Dermis microvascular lymphatic vessel endothelial cell (primary cell): Measurements from ENCODE around the gene TARBP1. TPM values are rescaled to one million over a fixed set of nuclear protein-coding genes. Genes with fewer than 3 reads are reported as not detected.
"Not testable (repeated sequence)": the region's sequence is repeated elsewhere in the genome, so short reads cannot be mapped to it uniquely, and the experiment has no call there.

Experiments used
- DNase-seq, 2 donors: peaks; one replicate each; pipeline versions ENCODE4 v3.0.0 to v3.0.0-alpha.2; 2010; ENCODE audit warnings: low read depth in 2 of 2
- total RNA-seq: library from RNA; depleted of rRNA; stranded (reverse); fragments of >200 nt; gene quantifications from 2 replicates; pipeline ENCODE4 v1.2.1, GENCODE V29; 2014

TARBP1 gene
- total RNA-seq, 1 donor from 2014 or later, result 14.4 TPM

DNA sequence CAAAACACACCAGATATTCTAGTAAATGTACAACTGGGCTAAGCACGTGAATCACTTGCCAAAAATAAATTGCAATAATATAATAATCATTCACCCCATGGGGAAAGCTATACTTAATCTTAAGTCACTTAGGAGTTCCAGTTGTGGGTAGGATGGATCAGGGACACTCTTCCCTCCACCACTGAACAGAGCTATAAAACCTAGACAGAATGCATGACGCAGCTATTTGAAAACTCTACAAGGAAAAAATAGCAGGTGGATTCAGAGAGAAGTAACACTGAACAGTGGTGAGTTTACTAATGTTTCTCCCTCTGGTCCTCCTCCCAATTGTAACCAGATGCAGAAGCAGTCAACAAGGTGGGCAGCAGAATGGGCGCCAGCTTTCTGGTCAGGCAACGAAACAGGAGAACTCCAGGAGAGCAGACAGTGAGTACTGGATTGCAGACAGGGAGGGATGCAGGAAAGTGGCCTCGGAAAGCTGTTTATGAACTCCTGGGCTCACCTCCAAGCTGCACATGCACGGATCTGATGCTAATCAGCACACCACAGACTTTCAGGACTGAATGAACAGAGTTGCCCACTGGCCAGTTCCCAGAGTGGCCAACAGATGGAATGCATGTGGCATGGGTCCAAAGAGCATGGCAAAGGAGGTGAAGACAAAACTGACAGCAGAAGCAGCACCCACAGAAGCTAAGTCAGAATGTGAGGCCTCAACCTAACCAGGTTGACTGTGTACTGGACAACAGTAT, 41.4 kb downstream of the TARBP1 start:
- DNase-seq, result peak; percentile 58 to 81

DNA sequence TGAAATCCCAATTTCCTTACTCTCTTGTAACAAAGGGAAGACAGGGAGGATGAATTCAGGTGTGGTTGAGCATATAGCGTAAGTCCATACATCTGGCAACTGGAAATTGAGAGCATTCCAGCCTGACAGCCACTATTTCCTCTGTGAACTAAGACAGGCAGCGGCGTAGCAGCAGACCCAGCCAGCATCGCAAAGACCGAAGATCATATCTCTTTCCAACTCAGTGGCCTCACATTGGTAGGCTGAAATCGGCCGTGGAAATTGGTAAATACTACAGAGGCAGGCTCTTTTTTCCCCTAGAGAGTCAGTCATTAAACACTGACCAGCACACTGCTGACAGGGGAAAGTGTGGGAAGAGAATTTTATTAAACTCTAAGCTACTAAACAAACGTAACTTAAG, 43.4 kb downstream of the TARBP1 start:
- DNase-seq, result no peak

DNA sequence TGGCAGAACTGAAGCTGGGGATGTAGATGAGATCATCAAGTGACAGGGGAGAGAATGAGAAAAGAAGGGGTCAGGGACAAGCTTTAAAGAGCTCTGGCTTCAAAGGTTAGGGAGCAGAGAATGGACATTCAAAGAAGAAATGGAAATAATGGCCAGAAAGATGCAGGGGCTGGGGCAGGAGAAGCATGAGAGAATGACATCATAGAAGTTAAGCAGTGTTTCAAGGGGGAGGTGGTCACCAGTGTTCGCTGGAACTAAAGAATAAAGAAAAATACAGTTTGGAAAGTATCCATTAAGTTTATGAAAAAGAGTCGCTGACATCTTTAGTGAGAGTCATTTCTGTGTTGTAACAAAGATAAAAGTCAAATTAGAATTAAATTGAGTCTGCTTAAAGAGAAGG, 44.3 kb downstream of the TARBP1 start:
- DNase-seq, result no peak

DNA sequence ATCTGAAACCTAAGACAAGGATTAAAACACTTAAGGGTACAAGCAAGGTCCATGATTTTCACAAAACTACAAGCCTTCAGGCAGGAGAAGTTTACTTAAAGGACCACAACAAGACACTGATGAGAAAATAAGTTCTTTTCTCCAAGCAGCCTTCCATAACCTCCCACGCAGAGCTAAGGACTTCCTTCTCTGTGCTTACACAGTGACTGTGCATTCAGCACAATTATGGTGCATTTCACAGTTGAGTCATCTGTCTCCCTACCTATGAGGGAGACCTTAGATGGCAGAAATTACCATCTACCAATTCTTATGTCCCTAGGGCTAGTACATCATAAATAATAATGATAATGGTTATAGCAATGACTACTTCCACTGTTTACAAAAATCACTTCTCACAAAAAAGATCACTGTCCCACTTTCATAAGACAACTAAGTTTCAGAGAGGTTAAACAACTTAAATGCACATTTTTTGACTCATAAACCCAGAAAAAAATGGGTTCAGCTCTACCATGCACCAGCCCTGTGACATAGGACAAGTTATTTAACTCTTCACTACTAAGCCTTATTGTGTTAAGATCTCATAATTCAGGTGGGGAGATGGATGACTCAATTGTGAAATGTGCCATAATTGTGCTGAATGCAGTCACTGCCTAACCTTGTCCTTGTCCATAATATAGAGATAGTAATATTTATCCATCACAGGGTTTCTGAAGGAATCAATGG, 45.3 kb downstream of the TARBP1 start:
- DNase-seq, result peak in 1 of 2 donors; percentile 60

DNA sequence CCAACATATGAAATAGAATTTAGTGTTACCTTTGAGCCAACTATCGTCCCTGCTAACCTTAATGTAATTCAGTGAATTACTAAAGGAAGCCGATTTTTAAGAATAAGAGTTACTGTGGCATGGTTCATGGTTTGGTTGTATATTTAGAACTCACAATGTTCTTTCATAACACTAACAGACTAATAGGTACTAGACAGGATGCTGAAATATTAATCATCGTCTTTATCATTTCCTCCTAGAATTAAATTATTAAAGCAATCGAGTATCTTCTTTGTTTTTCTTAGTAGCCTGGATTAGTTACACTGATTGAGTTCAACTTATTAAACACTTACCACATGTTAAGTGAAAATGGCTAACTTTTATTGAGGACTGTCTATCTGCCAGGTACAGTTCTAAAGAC, 47.7 kb downstream of the TARBP1 start:
- DNase-seq, result peak in 1 of 2 donors; percentile 15

DNA sequence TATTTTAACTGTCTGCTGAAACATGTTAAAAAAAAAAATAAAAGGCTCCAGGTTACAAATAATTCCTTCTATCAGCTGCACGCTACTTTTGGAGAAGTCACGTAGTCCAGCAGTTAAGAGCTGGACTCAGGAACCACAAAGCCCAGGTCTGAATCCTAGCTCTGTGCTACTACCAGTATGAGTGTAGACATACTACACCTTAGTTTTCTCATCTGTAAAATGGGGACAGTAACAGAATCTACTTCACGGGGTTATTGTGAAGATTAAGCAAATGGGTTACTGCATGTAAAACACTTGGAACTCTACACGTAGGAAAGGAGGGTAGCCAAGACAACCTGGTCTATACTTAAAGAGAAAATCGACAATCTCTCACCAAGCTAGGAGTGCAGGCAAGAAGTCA, 48.3 kb downstream of the TARBP1 start:
- DNase-seq, result no peak

DNA sequence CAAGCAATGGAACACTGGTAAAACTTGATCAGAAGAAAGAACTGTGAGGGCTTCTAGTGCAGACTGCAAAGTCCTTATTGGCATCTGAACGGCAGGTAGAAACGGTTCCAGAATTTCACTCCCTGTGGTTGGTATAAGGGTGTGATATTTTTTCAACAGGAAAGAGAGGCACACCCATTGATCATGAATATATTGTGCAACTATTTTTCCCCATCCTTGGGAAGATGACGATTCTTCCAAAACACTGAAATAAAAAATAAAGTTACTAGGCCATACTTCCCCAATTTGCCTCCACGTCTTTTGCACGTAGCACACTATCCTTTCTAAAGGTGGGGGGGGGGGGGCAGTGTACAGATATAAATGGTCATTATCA, 49.6 kb downstream of the TARBP1 start:
- no peak for DNase-seq

DNA sequence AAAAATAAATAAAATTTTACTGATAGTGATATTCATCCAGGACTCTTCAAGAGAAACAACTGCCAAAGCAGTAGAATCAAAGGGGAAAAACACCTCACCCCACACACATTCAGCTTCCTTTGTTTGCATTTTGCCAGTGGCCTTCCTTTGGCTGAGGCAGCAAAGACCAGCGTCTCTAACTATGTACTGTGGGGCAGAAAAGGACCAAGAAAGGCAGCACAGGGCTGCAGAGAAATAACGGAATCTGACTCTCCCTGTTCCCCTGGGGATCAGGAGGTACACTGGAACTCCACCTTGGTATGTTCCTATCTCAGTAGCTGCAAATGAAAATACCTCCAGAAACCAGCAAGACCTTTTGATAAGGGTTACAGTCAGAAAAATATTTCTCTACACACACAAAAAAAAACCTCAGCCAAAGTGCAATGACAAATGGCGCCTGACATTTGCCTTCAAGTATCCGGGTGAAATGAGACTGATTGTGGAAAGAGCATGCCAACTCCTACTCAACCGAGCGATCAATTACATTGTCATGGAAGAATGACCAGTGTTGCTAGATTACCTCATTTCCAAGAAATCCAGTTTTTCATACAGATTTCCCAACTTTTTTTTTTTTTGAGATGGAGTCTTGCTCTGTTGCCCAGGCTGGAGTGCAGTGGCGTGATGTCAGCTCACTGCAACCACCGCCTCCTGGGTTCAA, 50.9 kb downstream of the TARBP1 start:
- DNase-seq, result no peak

DNA sequence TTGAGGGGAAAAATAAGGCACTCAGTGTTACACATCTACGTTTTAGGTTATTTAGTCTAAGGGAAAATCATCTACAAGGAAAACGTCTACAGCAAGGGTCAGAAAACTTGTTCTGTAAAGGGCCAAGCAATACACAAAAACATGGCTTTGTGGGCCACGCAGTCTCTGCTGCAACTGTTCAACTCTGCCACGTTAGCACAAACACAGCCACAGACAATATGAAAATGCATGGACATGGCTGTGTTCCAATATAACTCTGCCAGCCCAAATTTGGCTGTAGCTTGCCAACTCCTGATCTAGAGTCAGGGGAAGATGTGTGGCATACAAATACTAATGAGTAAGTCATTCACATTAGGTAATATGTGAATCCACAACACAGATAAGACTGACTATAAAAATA, 65.0 kb downstream of the TARBP1 start:
- no peak for DNase-seq

DNA sequence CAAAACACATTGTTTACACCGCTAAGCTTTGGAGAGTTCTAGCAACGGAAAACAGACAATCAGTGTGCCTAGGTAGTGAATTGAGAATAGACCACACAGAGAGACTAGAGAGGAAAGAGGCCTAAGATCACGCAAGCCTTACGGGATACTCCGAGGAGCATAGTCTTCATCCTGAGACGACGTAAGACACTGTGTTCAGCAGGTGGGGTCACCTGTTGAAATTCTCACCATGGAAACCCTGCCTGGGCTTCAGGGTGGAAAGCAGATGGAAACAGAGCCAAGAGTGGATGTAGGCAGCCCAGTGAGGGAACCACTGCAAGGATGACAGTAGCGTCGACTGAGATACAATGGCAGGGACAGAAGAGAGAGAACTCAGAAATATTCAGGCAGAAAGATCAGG, 65.5 kb downstream of the TARBP1 start:
- DNase-seq, result no peak

DNA sequence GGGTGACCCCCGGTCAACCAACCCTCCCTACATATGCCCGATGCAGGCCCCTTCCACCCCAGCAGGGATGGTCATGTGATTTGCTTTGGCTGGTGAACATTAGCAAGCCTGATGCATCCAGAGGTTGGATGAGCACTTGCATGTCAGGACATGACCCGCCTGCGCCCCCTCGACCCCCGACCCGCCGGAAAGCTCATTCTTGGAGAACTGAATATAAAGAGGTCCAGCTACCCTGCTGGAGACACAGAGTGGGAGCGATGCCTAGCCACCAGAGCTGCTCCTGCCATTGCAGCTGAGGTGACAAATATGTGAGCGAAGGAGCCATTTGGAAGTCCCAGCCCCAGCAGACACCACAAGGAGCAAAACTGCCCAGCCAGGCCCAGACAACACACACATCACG, 66.1 kb downstream of the TARBP1 start:
- DNase-seq, result no peak

DNA sequence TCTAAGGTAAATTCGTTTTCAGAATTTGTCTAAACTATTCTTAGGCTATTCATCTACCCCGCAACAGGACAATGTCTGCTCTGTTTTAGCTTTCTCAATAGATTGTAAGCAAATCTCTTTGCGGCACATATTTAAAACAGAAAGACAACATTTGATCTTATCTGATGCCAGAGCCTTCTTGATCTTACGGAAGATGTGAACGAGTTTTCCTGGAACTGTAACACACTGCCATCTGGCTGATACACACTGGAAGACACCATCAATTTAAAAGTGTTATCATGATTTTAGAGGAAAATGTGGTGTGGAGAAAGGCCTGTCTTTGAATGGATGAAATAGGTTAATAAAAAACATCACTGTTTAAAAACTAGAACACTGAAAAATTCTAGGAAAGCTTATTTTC, 69.7 kb downstream of the TARBP1 start:
- no peak for DNase-seq

DNA sequence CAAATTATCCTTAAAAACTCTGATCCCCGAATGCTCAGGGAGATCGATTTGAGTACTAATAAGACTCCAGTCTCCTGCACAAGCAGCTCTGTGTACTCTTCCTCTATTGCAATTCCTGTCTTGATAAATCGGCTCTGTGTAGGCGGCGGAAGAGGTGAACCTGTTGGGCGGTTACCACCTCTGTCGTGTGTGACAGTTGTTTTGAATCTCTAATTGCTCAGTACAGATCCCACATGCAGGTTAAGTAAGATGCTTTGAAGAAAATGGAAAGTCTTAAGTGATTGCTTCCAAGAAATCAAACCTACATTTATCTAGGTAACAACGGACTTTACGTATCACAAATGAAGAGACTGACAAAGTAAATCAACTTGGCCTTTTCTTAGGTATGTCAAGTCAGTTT, 70.2 kb downstream of the TARBP1 start:
- no peak for DNase-seq

DNA sequence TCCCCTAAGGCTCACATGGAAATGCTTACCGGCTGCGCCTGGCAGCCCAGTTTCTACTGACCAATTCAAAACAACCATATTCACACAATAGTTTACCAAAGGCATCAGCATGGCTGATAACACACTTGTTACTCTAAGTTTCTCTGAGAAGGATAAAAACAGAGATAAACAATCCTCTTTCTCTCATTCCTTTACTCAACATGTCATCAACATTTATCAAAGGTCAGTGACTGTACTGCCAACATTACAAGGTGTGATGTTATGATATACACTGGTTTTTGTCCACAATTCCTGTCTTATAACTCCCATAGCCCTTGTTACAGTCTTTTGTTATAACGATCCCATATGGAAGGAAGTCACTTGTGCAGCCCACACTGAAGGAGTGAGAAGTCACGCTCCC, 72.1 kb downstream of the TARBP1 start:
- no peak for DNase-seq

DNA sequence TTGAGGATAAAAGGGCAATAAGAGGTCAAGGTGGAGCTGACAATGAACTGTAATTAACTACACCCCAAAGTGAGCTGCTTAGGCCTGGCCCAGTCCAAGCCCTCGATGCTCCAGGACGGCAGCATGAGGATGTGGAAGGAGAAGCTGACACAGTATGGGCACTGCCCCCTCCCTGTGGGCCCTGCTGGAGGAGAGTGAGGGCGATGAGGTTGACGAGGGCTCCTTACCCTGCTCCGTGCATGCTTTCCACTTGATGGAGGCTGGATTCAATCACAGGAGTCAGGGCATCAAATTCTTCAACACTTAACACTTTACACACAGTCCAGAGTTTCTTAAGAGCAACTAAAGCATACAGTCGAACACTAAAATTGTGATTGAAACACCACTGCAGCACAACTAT, 73.3 kb downstream of the TARBP1 start:
- no peak for DNase-seq

DNA sequence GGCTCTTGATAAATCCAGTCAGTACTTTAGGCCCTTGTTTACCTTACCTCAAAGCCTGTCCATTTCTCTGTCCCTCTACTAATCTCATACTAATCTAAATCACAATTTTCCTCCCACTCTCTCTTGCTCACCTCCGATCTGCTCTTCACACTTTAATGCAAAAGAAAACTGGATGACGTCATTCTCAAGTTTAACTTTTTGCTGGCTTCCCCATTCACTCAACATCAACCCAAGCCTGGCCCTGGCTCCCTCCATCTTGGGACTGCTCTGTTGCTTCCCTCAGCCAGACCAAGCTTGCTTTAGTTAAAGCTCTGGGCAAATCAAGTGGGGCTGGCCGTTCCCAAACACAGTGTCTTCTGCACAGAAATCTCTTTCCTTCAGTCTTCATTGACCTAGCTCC, 76.0 kb downstream of the TARBP1 start:
- no peak for DNase-seq

DNA sequence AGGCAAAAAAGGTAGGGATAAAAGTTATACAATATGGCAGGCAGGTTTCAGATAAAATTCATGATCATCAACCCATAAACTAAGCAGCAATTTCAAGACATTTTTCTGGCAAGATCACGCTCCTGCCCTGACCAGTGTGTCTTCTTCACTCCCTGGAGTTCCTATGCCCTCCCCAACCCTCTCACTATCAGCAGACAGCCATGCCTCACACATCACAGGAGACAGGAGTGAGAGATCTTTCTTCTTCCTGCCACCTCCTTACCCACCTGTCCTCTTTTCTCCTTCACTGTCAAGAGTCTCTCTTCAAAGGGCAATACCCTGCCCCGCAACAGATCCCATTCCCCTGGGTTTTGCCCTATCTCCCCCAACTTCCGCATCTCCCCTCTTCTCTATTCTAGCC, 77.3 kb downstream of the TARBP1 start:
- DNase-seq, result no peak

DNA sequence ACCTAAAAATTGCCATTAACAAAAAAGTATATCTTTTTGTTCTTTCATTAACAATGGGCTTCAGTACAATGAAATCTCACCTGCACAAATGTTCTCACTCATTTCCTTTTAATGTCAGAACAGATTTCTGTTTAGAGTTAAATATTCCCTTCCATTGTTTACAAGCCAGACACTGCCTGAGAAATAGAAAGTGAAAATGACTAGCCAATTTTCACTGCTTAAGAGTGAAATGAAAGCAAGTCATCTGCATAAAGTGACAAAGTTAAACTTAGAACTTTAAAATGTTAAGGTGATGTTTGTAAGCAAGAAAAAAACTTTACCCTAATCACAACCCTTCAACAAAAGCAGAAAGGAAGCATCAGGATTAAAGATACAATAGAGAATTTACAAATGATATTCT, 78.2 kb downstream of the TARBP1 start:
- peak; percentile 48 to 54 for DNase-seq

DNA sequence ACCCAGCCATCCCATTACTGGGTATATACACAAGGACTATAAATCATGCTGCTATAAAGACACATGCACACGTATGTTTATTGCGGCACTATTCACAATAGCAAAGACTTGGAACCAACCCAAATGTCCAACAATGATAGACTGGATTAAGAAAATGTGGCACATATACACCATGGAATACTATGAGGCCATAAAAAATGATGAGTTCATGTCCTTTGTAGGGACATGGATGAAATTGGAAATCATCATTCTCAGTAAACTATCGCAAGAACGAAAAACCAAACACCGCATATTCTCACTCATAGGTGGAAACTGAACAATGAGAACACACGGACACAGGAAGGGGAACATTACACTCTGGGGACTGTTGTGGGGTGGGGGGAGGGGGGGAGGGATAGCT, 79.5 kb downstream of the TARBP1 start:
- not testable (repeated sequence) for DNase-seq

DNA sequence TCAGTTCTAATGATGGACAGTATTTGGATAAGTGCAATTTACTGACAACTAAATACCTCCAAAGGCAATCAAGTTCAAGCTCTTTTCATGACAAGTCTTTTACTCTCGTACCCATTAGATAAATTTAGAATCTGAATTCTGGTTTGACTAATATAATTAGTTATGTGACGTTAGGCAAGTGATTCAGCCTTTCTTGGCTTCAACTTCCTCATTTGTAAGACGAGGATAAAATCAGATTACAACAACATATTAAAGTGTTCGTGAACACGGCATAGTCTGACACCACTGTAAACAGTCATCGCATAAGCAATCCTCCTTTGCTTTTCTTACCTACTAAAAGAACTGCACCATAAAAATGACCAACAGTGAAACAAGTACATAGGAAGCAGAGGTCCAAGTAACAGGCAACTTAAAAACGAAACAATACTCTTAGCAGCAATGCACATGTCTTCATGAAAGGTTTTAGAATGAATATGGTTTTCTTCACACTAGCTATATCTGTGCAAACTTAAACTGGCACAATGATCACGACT, 80.1 kb downstream of the TARBP1 start:
- no peak for DNase-seq

DNA sequence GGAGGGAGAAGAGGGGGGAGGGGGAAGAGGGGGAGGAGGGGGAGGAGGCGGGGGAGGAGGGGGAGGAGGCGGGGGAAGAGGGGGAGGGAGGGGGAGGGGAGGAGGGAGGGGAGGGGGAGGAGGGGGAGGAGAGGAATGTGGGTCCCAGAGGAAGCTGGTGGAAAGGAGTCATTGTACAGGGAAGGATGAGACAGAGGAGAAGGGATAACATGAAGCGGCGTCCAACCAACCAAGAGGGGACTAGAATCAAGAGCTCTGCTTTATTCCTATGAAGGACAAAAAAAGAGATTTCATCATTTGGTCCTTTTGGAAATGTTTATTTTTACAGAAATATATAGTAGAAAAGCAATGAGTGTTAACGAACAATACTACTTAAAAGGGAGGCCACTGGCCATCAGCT, 81.2 kb downstream of the TARBP1 start:
- no peak for DNase-seq

DNA sequence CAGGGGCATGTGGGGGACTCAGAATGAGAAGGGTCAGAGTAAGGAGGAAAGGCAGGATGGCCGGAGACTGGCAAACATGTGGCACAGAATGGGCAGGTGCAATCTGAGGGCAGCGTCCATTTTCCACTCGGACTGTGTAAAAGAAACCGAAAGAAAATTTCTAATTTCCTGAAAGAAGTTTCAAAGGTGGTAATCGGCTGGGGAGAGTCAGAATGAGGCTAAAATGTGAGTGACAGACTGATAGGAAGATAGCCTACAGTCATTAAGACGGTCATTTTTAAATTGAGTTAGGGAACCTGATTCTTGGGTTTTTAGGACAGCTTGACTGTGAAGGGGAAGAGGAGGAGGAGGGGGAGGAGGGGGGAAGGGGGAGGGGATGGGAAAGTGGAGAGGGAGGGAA, 82.1 kb downstream of the TARBP1 start:
- DNase-seq, result no peak

DNA sequence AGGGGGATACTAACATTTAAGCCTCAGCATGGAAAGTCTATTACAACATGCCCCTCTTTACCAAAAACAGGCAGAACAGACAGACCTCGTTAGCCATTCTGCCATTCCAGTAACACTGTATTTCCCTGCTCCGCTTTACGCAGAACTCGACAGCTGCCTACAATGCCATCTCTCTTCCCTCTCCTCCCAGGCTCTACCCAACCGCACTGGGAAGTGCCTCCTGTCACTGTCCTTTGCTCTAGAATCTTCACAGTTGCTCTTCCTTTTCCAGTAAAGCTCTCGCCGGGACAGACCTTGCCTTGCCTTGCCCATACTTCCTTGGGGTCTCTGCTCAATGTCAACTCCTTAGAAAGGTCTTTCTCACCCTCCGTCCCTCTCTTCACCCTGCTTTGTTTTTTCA, 82.9 kb downstream of the TARBP1 start:
- no peak for DNase-seq
